H1 (cell line): ENCODE measurements around the gene CCDC120. TPM values are rescaled to one million over a fixed set of nuclear protein-coding genes. Genes with fewer than 3 reads are reported as not detected.

Experiments used
- ASH2L ChIP-seq: fragments of 200-600, 300-600 bp; sonication (generic); IDR thresholded peaks from one replicate; pipeline ENCODE4 v1.7.1; 2017; ENCODE audit warnings: low read length
- BCL11A ChIP-seq, 2 experiments: IDR thresholded peaks; one replicate each; pipeline ENCODE4 v1.6.1; 2011; ENCODE audit warnings: low read depth in 2 of 2, low read length in 2 of 2, mild to moderate bottlenecking in 2 of 2
- CEBPB ChIP-seq: IDR thresholded peaks from 2 replicates; pipeline ENCODE4 v1.6.1; 2012; ENCODE audit warnings: low read depth, low read length
- CREB1 ChIP-seq: IDR thresholded peaks from 2 replicates; pipeline ENCODE4 v1.6.1; 2012; ENCODE audit warnings: inconsistent platforms
- CTCF ChIP-seq, 3 experiments: IDR thresholded peaks; 1 replicate in 2 of 3; 2 replicates in 1 of 3; pipeline versions ENCODE4 v1.5.1 to v1.6.1; 2011; ENCODE audit warnings: low read length in 3 of 3, mild to moderate bottlenecking in 3 of 3, inconsistent platforms in 2 of 3, low read depth in 1 of 3, moderate library complexity in 1 of 3; ENCODE audit not compliant: insufficient read depth in 1 of 3; ENCODE audit errors: control extremely low read depth in 1 of 3
- E2F6 ChIP-seq: IDR thresholded peaks from 2 replicates; pipeline ENCODE4 v1.6.1; 2012; ENCODE audit warnings: inconsistent platforms
- HDAC2 ChIP-seq, 2 experiments: fragments of 300-600 bp in 1 of 2; sonication (generic) in 1 of 2; IDR thresholded peaks; 2 replicates each; pipeline ENCODE4 v1.6.1; 2011 to 2012; ENCODE audit warnings: low read depth in 2 of 2, low read length in 2 of 2, mild to moderate bottlenecking in 2 of 2, moderate library complexity in 2 of 2, borderline replicate concordance in 1 of 2, inconsistent platforms in 1 of 2
- PHF8 ChIP-seq: fragments of 200-600 bp; sonication (generic); conservative IDR thresholded peaks from 2 replicates; pipeline ENCODE4 v1.7.1; 2012; ENCODE audit warnings: low read depth, mild to moderate bottlenecking, inconsistent platforms, low read length, moderate library complexity
- POU5F1 ChIP-seq: IDR thresholded peaks from 2 replicates; pipeline ENCODE4 v1.6.1; 2011; ENCODE audit warnings: low read depth, mild to moderate bottlenecking, low read length, moderate library complexity
- RXRA ChIP-seq: IDR thresholded peaks from 2 replicates; pipeline ENCODE4 v1.6.1; 2011; ENCODE audit warnings: low read depth, mild to moderate bottlenecking, low read length, moderate library complexity; ENCODE audit not compliant: insufficient read depth
- SIX5 ChIP-seq: IDR thresholded peaks from 2 replicates; pipeline ENCODE4 v1.6.1; 2011; ENCODE audit warnings: mild to moderate bottlenecking, low read depth, low read length
- TAF1 ChIP-seq: IDR thresholded peaks from 2 replicates; pipeline ENCODE4 v1.6.1; 2011; ENCODE audit warnings: mild to moderate bottlenecking, low read depth, low read length
- TAF7 ChIP-seq: optimal IDR thresholded peaks from 2 replicates; pipeline ENCODE3; 2011; ENCODE audit warnings: low read depth, mild to moderate bottlenecking, inconsistent platforms, low read length, moderate library complexity, borderline replicate concordance
- polyA plus RNA-seq, 7 experiments: library from polyadenylated mRNA; depleted of rRNA in 3 of 7; stranded (reverse) in 5 of 7; unstranded in 2 of 7; fragments of >200 nt in 5 of 7; fragments of 200-250 nt in 2 of 7; gene quantifications; 1 replicate in 5 of 7; 2 replicates in 1 of 7; 4 replicates in 1 of 7; pipeline versions ENCODE4 v1.2.1 to v1.2.3, GENCODE V29; 2011 to 2013; ENCODE audit warnings: missing spikeins in 2 of 7, mixed read lengths in 2 of 7
- total RNA-seq: library from RNA; stranded (reverse); fragmentation: NEBNext Ultra II Directional; extraction: Animal tissue kit (Norgen Biotek cat#: 25700); gene quantifications from 2 replicates; pipeline ENCODE4 v1.2.1, GENCODE V29; 2021

Gene CCDC120
- total and polyA plus RNA-seq, 2 of the 8 experiments (the other 6 are each of a cell fraction or from before 2014, with no cell fraction given) = 4.9 to 11.9 TPM

GRCh38 chrX:49053223-49054072 is 5.4 kb upstream of the CCDC120 start (continued):
- peak; percentile 73 for TF ChIP-seq PHF8
- no peak for TF ChIP-seq HDAC2 (IDR thresholded peaks at IDR 0.05; ENCODE audit: borderline replicate concordance in 1 of 2, low read depth in 2 of 2, low read length in 2 of 2)
- TF ChIP-seq SIX5 = no peak
- TF ChIP-seq BCL11A (IDR thresholded peaks at IDR 0.05; ENCODE audit: low read depth in 2 of 2, low read length in 2 of 2) = no peak
- TF ChIP-seq TAF7 = no peak
- TF ChIP-seq POU5F1 = no peak
- peak; percentile 77 for TF ChIP-seq E2F6
- no peak for TF ChIP-seq TAF1
- no peak for TF ChIP-seq CEBPB
- no peak for TF ChIP-seq CTCF (IDR thresholded peaks at IDR 0.05; ENCODE audit: control extremely low read depth in 1 of 3, insufficient read depth in 1 of 3, low read depth in 1 of 3, low read length in 3 of 3)
- no peak for TF ChIP-seq CREB1
- TF ChIP-seq ASH2L = peak; percentile 41
- TF ChIP-seq RXRA = 0 out of 2 replicates have a peak, but pooled peaks have one; percentile 44
